ENCODE measurements around the gene DMWD. TPM values are rescaled to one million over a fixed set of nuclear protein-coding genes. Genes with fewer than 3 reads are reported as not detected.

DMWD gene
- total and polyA plus RNA-seq, 2 of the 4 experiments (the other 2 are of a cell fraction): 9.7 to 28.5 TPM

- no peak for DNase-seq
- no peak overlapping the region for H2BK20ac ChIP-seq (ENCODE audit: low read depth, low read length)
- no peaks in the 10 kb centered on the region for H3K36me3 ChIP-seq (ENCODE audit: control insufficient read depth, insufficient read depth, low read length)
- no peak overlapping the region for H3K56ac ChIP-seq (ENCODE audit: extremely low read depth, insufficient read depth, low read length)
- no peaks in the 10 kb centered on the region for H3K9me3 ChIP-seq (ENCODE audit: control insufficient read depth, insufficient read depth, low read length)
- intact Hi-C loops (cut with micrococcal nuclease) (no loop called here), dilution Hi-C loops (cut with HindIII; ENCODE audit: low sequenced_read_pairs, unreplicated experiment) (no loop called here), in situ Hi-C loops (cut with MboI; ENCODE audit: low sequenced_read_pairs) (no loop called here)
- H3K14ac ChIP-seq (replicated peaks; ENCODE audit: low read depth, low read length): no peak overlapping the region
- no peak overlapping the region for H4K8ac ChIP-seq (ENCODE audit: low read depth in 2 of 2, low read length in 2 of 2)
- no peak overlapping the region for H2BK120ac ChIP-seq (ENCODE audit: low read depth, low read length)
- no peaks in the 10 kb centered on the region for H3K9me1 ChIP-seq (ENCODE audit: insufficient read depth, low read length)
- H3K4ac ChIP-seq (ENCODE audit: low read depth, low read length): no peak overlapping the region
- H2AK9ac ChIP-seq (replicated peaks; ENCODE audit: low read depth, low read length, poor library complexity): no peak overlapping the region
- TF ChIP-seq FOS (IDR thresholded peaks at IDR 0.05; ENCODE audit: low read depth, low read length): no peak
- TF ChIP-seq, protein P1, sequence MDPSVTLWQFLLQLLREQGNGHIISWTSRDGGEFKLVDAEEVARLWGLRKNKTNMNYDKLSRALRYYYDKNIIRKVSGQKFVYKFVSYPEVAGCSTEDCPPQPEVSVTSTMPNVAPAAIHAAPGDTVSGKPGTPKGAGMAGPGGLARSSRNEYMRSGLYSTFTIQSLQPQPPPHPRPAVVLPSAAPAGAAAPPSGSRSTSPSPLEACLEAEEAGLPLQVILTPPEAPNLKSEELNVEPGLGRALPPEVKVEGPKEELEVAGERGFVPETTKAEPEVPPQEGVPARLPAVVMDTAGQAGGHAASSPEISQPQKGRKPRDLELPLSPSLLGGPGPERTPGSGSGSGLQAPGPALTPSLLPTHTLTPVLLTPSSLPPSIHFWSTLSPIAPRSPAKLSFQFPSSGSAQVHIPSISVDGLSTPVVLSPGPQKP (IDR thresholded peaks at IDR 0.05; ENCODE audit: borderline replicate concordance, low read depth, low read length): no peak
- TF ChIP-seq MAZ (IDR thresholded peaks at IDR 0.05; ENCODE audit: borderline replicate concordance, low read depth, low read length): no peak
- no peak for TF ChIP-seq SMC3 (IDR thresholded peaks at IDR 0.05; ENCODE audit: low read depth, low read length)
- TF ChIP-seq CEBPB (IDR thresholded peaks at IDR 0.05; ENCODE audit: low read depth, low read length): no peak
- TF ChIP-seq NFE2L2 (IDR thresholded peaks at IDR 0.05; ENCODE audit: low read depth, low read length): no peak
- TF ChIP-seq RFX5 (IDR thresholded peaks at IDR 0.05; ENCODE audit: low read depth, low read length): no peak
- TF ChIP-seq BHLHE40 (IDR thresholded peaks at IDR 0.05; ENCODE audit: low read depth, low read length): no peak
- TF ChIP-seq RCOR1 (IDR thresholded peaks at IDR 0.05; ENCODE audit: insufficient replicate concordance, low read length): no peak
- TF ChIP-seq MXI1 (IDR thresholded peaks at IDR 0.05; ENCODE audit: borderline replicate concordance, low read depth, low read length): no peak
- H3K18ac ChIP-seq (ENCODE audit: low read depth, low read length): no peak overlapping the region
- H3K27me3 ChIP-seq (ENCODE audit: control insufficient read depth, insufficient read depth, low read length): peaks cover under 1% of the 10 kb centered on the region; the same call in 1 of the 2 replicates
- no peak overlapping the region for H3K27ac ChIP-seq (ENCODE audit: insufficient read depth, low read length)
- H2AFZ ChIP-seq (replicated peaks; ENCODE audit: low read length, poor library complexity): peak overlapping the region; percentile 51
- no peak overlapping the region for H2AK5ac ChIP-seq (ENCODE audit: low read depth, low read length)
- H3K79me1 ChIP-seq (ENCODE audit: low read depth in 1 of 2, low read length in 2 of 2): no peaks in the 10 kb centered on the region
- H3K4me1 ChIP-seq (ENCODE audit: control insufficient read depth, insufficient read depth, low read length): no peaks in the 10 kb centered on the region
- no peak overlapping the region for H3K4me3 ChIP-seq (ENCODE audit: insufficient read depth, low read depth, low read length)
- POLR2A ChIA-PET (ENCODE audit: unreplicated experiment): interaction anchor here (0.7 kb wide), 1 partner anchor 15 kb away, joined by 10 read pairs; no protein-coding TSS in a partner anchor
- no peak for ATAC-seq (ENCODE audit: low read depth)
- H4K91ac ChIP-seq (ENCODE audit: insufficient read depth, low read depth, low read length): no peak overlapping the region
- 100% methylated on average over 2 of the region's 12 CpGs; no CpG with 5 or more reads in 1 of the 2 experiments for WGBS, 2 experiments (ENCODE audit: extremely low coverage in 2 of 2, insufficient read length in 1 of 2)
- no peak overlapping the region for H2BK15ac ChIP-seq (ENCODE audit: low read depth, low read length)
- H2BK5ac ChIP-seq (ENCODE audit: low read depth, low read length, poor library complexity, severe bottlenecking): no peak overlapping the region
- H3K23ac ChIP-seq (ENCODE audit: low read depth, low read length): no peak overlapping the region
- BruUV-seq (replicated peaks): no TSS peak
- H3K4me2 ChIP-seq (ENCODE audit: low read depth, low read length): no peak overlapping the region
- CTCF ChIA-PET: no interaction called here
- H3K9ac ChIP-seq (ENCODE audit: low read depth, low read length): no peak overlapping the region
- no peaks in the 10 kb centered on the region for H4K20me1 ChIP-seq (ENCODE audit: insufficient read depth, low read length)
- H4K5ac ChIP-seq (ENCODE audit: low read depth, low read length): no peak overlapping the region
These were observed 40.0 kb downstream of the DMWD start for GRCh38 chr19:45752639-45753038.
